Keratinocyte (primary cell): ENCODE results near the gene CLPTM1L. TPM values are rescaled to one million over a fixed set of nuclear protein-coding genes. Genes with fewer than 3 reads are reported as not detected.

Experiments
- DNase-seq: peaks from one replicate; pipeline ENCODE4 v3.0.0-alpha.2; 2011; ENCODE audit warnings: low read depth, missing footprints, low spot score
- FAIRE-seq: peaks from 2 replicates; lab custom pipeline; 2011; peaks lifted over from hg19 to GRCh38; lab: Jason Lieb, UNC
- H2AFZ ChIP-seq: 2 replicates; pipeline ENCODE4 v1.6.0; 2012; ENCODE audit warnings: low read length, control low read depth, inconsistent platforms; ENCODE audit not compliant: control insufficient read depth
- H3K27ac ChIP-seq: 2 replicates; pipeline ENCODE4 v1.5.1; 2011; ENCODE audit warnings: low read length; ENCODE audit not compliant: control insufficient read depth, insufficient read depth
- H3K27me3 ChIP-seq: 3 replicates; pipeline ENCODE4 v1.6.0; 2011; ENCODE audit warnings: low read length; ENCODE audit not compliant: control insufficient read depth, insufficient read depth; ENCODE audit errors: extremely low read depth
- H3K36me3 ChIP-seq, 2 experiments: 2 replicates in 1 of 2; 3 replicates in 1 of 2; pipeline ENCODE4 v1.5.1; 2011; ENCODE audit warnings: low read length in 2 of 2, mild to moderate bottlenecking in 1 of 2; ENCODE audit not compliant: control insufficient read depth in 2 of 2, insufficient read depth in 2 of 2; ENCODE audit errors: extremely low read depth in 1 of 2
- H3K4me1 ChIP-seq: 3 replicates; pipeline ENCODE4 v1.5.1; 2011; ENCODE audit warnings: low read length; ENCODE audit not compliant: control insufficient read depth, insufficient read depth; ENCODE audit errors: extremely low read depth
- H3K4me2 ChIP-seq: 3 replicates; pipeline ENCODE4 v1.6.0; 2011; ENCODE audit warnings: low read depth, low read length; ENCODE audit not compliant: control insufficient read depth, insufficient read depth; ENCODE audit errors: extremely low read depth
- H3K4me3 ChIP-seq, 3 experiments: fragments of 200-600 bp in 1 of 3; sonication (generic) in 1 of 3; 2 replicates in 2 of 3; 3 replicates in 1 of 3; pipeline ENCODE4 v1.5.1; 2011 to 2016; ENCODE audit warnings: low read length in 3 of 3, mild to moderate bottlenecking in 3 of 3, control low read depth in 2 of 3, inconsistent platforms in 1 of 3, low read depth in 1 of 3, mixed read lengths in 1 of 3, mixed run types in 1 of 3, moderate library complexity in 1 of 3; ENCODE audit not compliant: control insufficient read depth in 2 of 3, insufficient read depth in 2 of 3; ENCODE audit errors: extremely low read depth in 1 of 3
- H3K79me2 ChIP-seq: 2 replicates; pipeline ENCODE4 v1.6.0; 2012; ENCODE audit warnings: low read length; ENCODE audit not compliant: control insufficient read depth, insufficient read depth
- H3K9ac ChIP-seq: 3 replicates; pipeline ENCODE4 v1.6.0; 2011; ENCODE audit warnings: low read length; ENCODE audit not compliant: control insufficient read depth, insufficient read depth; ENCODE audit errors: extremely low read depth
- H3K9me1 ChIP-seq: 3 replicates; pipeline ENCODE4 v1.6.0; 2011; ENCODE audit warnings: low read length; ENCODE audit not compliant: control insufficient read depth, insufficient read depth; ENCODE audit errors: extremely low read depth
- H3K9me3 ChIP-seq: 2 replicates; pipeline ENCODE4 v1.5.1; 2012; ENCODE audit warnings: low read depth, low read length; ENCODE audit not compliant: control insufficient read depth
- H4K20me1 ChIP-seq: 3 replicates; pipeline ENCODE4 v1.6.0; 2011; ENCODE audit warnings: low read length; ENCODE audit not compliant: control insufficient read depth, insufficient read depth; ENCODE audit errors: extremely low read depth
- CTCF ChIP-seq, 3 experiments: IDR thresholded peaks in 1 of 3; conservative IDR thresholded peaks in 1 of 3; optimal IDR thresholded peaks in 1 of 3; 2 replicates in 2 of 3; 3 replicates in 1 of 3; pipeline versions ENCODE3 to v1.5.1; 2011; ENCODE audit warnings: low read length in 3 of 3, mild to moderate bottlenecking in 3 of 3, moderate library complexity in 2 of 3, control low read depth in 1 of 3, inconsistent platforms in 1 of 3; ENCODE audit not compliant: insufficient read depth in 2 of 3; ENCODE audit errors: extremely low read depth in 1 of 3
- EZH2 ChIP-seq: IDR thresholded peaks from one replicate; pipeline ENCODE4 v1.6.1; 2012; ENCODE audit warnings: inconsistent platforms, mild to moderate bottlenecking, low read length, moderate library complexity
- dilution Hi-C: fragments of 300-500 bp; cut with MboI; formaldehyde crosslinking; loops from one replicate; pipeline ENCODE4 v1.7.0; 2020; ENCODE audit warnings: low sequenced_read_pairs; ENCODE audit not compliant: extremely low pct_ligation_motif_present
- polyA plus RNA-seq, 5 experiments: library from polyadenylated mRNA; depleted of rRNA in 3 of 5; stranded (reverse) in 3 of 5; stranded (forward) in 1 of 5; unstranded in 1 of 5; fragments of >200 nt; gene quantifications; 1 replicate in 1 of 5; 2 replicates in 3 of 5; 3 replicates in 1 of 5; pipeline versions ENCODE4 v1.2.1 to v1.2.3, GENCODE V29; 2011 to 2012; ENCODE audit warnings: missing spikeins in 2 of 5, low read depth in 1 of 5, low replicate concordance in 1 of 5

Gene CLPTM1L
- polyA plus RNA-seq, 1 donor (not counting 4 experiments of a cell fraction or from before 2014, with no cell fraction given) = 142 TPM

- DNase-seq (no peak), FAIRE-seq (no peak)
- H3K27ac ChIP-seq = no peak overlapping the region
- H3K4me2 ChIP-seq = no peak overlapping the region
- TF ChIP-seq EZH2 (no peak), CTCF (optimal IDR thresholded peaks at IDR 0.05 in 1 of 3, IDR thresholded peaks at IDR 0.05 in 1 of 3, conservative IDR thresholded peaks at IDR 0.05 in 1 of 3; ENCODE audit: extremely low read depth in 1 of 3, insufficient read depth in 2 of 3, low read length in 3 of 3) (no peak)
- no peak overlapping the region for H2AFZ ChIP-seq
- no peaks in the 10 kb centered on the region for H3K27me3 ChIP-seq
- no peak overlapping the region for H3K9ac ChIP-seq
- no peaks in the 10 kb centered on the region for H3K36me3 ChIP-seq
- H4K20me1 ChIP-seq = no peaks in the 10 kb centered on the region
- no peak overlapping the region for H3K4me3 ChIP-seq
- H3K9me3 ChIP-seq = no peaks in the 10 kb centered on the region
- H3K79me2 ChIP-seq = no peaks in the 10 kb centered on the region
- no peaks in the 10 kb centered on the region for H3K9me1 ChIP-seq
- dilution Hi-C loops = no loop called here
- no peaks in the 10 kb centered on the region for H3K4me1 ChIP-seq
Measured at GRCh38 chr5:1304033-1304432, 40.9 kb downstream of the CLPTM1L start.

- Histone ChIP-seq H3K27me3 (peaks cover 7% of the 10 kb centered on the region), H3K4me2 (no peak overlapping the region), H3K27ac (no peak overlapping the region), H4K20me1 (no peaks in the 10 kb centered on the region), H3K4me1 (no peaks in the 10 kb centered on the region), H3K9me3 (no peaks in the 10 kb centered on the region), H3K36me3 (no peaks in the 10 kb centered on the region), H3K9ac (no peak overlapping the region), H3K79me2 (no peaks in the 10 kb centered on the region), H3K4me3 (no peak overlapping the region), H3K9me1 (no peaks in the 10 kb centered on the region), H2AFZ (no peak overlapping the region)
- TF ChIP-seq CTCF (optimal IDR thresholded peaks at IDR 0.05 in 1 of 3, IDR thresholded peaks at IDR 0.05 in 1 of 3, conservative IDR thresholded peaks at IDR 0.05 in 1 of 3; ENCODE audit: extremely low read depth in 1 of 3, insufficient read depth in 2 of 3, low read length in 3 of 3) (no peak), EZH2 (no peak)
- dilution Hi-C loops = no loop called here
- DNase-seq = no peak
- FAIRE-seq = no peak
Measured at GRCh38 chr5:1302258-1302657, 42.6 kb downstream of the CLPTM1L start.
